Keratinocyte (primary cell): ENCODE measurements around the gene LIX1. TPM values are rescaled to one million over a fixed set of nuclear protein-coding genes. Genes with fewer than 3 reads are reported as not detected.

Experiments
- DNase-seq: peaks from one replicate; pipeline ENCODE4 v3.0.0-alpha.2; 2011; ENCODE audit warnings: low read depth, missing footprints, low spot score
- FAIRE-seq: peaks from 2 replicates; lab custom pipeline; 2011; peaks lifted over from hg19 to GRCh38; lab: Jason Lieb, UNC
- H2AFZ ChIP-seq: 2 replicates; pipeline ENCODE4 v1.6.0; 2012; ENCODE audit warnings: low read length, control low read depth, inconsistent platforms; ENCODE audit not compliant: control insufficient read depth
- H3K27ac ChIP-seq: 2 replicates; pipeline ENCODE4 v1.5.1; 2011; ENCODE audit warnings: low read length; ENCODE audit not compliant: control insufficient read depth, insufficient read depth
- H3K27me3 ChIP-seq: 3 replicates; pipeline ENCODE4 v1.6.0; 2011; ENCODE audit warnings: low read length; ENCODE audit not compliant: control insufficient read depth, insufficient read depth; ENCODE audit errors: extremely low read depth
- H3K36me3 ChIP-seq, 2 experiments: 2 replicates in 1 of 2; 3 replicates in 1 of 2; pipeline ENCODE4 v1.5.1; 2011; ENCODE audit warnings: low read length in 2 of 2, mild to moderate bottlenecking in 1 of 2; ENCODE audit not compliant: control insufficient read depth in 2 of 2, insufficient read depth in 2 of 2; ENCODE audit errors: extremely low read depth in 1 of 2
- H3K4me1 ChIP-seq: 3 replicates; pipeline ENCODE4 v1.5.1; 2011; ENCODE audit warnings: low read length; ENCODE audit not compliant: control insufficient read depth, insufficient read depth; ENCODE audit errors: extremely low read depth
- H3K4me2 ChIP-seq: 3 replicates; pipeline ENCODE4 v1.6.0; 2011; ENCODE audit warnings: low read depth, low read length; ENCODE audit not compliant: control insufficient read depth, insufficient read depth; ENCODE audit errors: extremely low read depth
- H3K4me3 ChIP-seq, 3 experiments: fragments of 200-600 bp in 1 of 3; sonication (generic) in 1 of 3; 2 replicates in 2 of 3; 3 replicates in 1 of 3; pipeline ENCODE4 v1.5.1; 2011 to 2016; ENCODE audit warnings: low read length in 3 of 3, mild to moderate bottlenecking in 3 of 3, control low read depth in 2 of 3, inconsistent platforms in 1 of 3, low read depth in 1 of 3, mixed read lengths in 1 of 3, mixed run types in 1 of 3, moderate library complexity in 1 of 3; ENCODE audit not compliant: control insufficient read depth in 2 of 3, insufficient read depth in 2 of 3; ENCODE audit errors: extremely low read depth in 1 of 3
- H3K79me2 ChIP-seq: 2 replicates; pipeline ENCODE4 v1.6.0; 2012; ENCODE audit warnings: low read length; ENCODE audit not compliant: control insufficient read depth, insufficient read depth
- H3K9ac ChIP-seq: 3 replicates; pipeline ENCODE4 v1.6.0; 2011; ENCODE audit warnings: low read length; ENCODE audit not compliant: control insufficient read depth, insufficient read depth; ENCODE audit errors: extremely low read depth
- H3K9me1 ChIP-seq: 3 replicates; pipeline ENCODE4 v1.6.0; 2011; ENCODE audit warnings: low read length; ENCODE audit not compliant: control insufficient read depth, insufficient read depth; ENCODE audit errors: extremely low read depth
- H3K9me3 ChIP-seq: 2 replicates; pipeline ENCODE4 v1.5.1; 2012; ENCODE audit warnings: low read depth, low read length; ENCODE audit not compliant: control insufficient read depth
- H4K20me1 ChIP-seq: 3 replicates; pipeline ENCODE4 v1.6.0; 2011; ENCODE audit warnings: low read length; ENCODE audit not compliant: control insufficient read depth, insufficient read depth; ENCODE audit errors: extremely low read depth
- EZH2 ChIP-seq: IDR thresholded peaks from one replicate; pipeline ENCODE4 v1.6.1; 2012; ENCODE audit warnings: inconsistent platforms, mild to moderate bottlenecking, low read length, moderate library complexity
- dilution Hi-C: fragments of 300-500 bp; cut with MboI; formaldehyde crosslinking; loops from one replicate; pipeline ENCODE4 v1.7.0; 2020; ENCODE audit warnings: low sequenced_read_pairs; ENCODE audit not compliant: extremely low pct_ligation_motif_present
- polyA plus RNA-seq, 5 experiments: library from polyadenylated mRNA; depleted of rRNA in 3 of 5; stranded (reverse) in 3 of 5; stranded (forward) in 1 of 5; unstranded in 1 of 5; fragments of >200 nt; gene quantifications; 1 replicate in 1 of 5; 2 replicates in 3 of 5; 3 replicates in 1 of 5; pipeline versions ENCODE4 v1.2.1 to v1.2.3, GENCODE V29; 2011 to 2012; ENCODE audit warnings: missing spikeins in 2 of 5, low read depth in 1 of 5, low replicate concordance in 1 of 5
- TF ChIP-seq, protein P1 (sequence below), 3 experiments: IDR thresholded peaks in 1 of 3; conservative IDR thresholded peaks in 1 of 3; optimal IDR thresholded peaks in 1 of 3; 2 replicates in 2 of 3; 3 replicates in 1 of 3; pipeline versions ENCODE3 to v1.5.1; 2011; ENCODE audit warnings: low read length in 3 of 3, mild to moderate bottlenecking in 3 of 3, moderate library complexity in 2 of 3, control low read depth in 1 of 3, inconsistent platforms in 1 of 3; ENCODE audit not compliant: insufficient read depth in 2 of 3; ENCODE audit errors: extremely low read depth in 1 of 3

Gene LIX1
- polyA plus RNA-seq, 1 donor (not counting 4 experiments of a cell fraction or from before 2014, with no cell fraction given), result not detected

GRCh38 chr5:97115932-97116331 is 26.5 kb downstream of the LIX1 start:
- H3K4me2 ChIP-seq, result no peak overlapping the region
- dilution Hi-C loops, result no loop called here
- H3K9ac ChIP-seq, result no peak overlapping the region
- H3K27ac ChIP-seq, result no peak overlapping the region
- DNase-seq (no peak), FAIRE-seq (no peak)
- no peaks in the 10 kb centered on the region for H3K27me3 ChIP-seq
- no peaks in the 10 kb centered on the region for H3K4me1 ChIP-seq
- H3K9me3 ChIP-seq, result no peaks in the 10 kb centered on the region
- no peaks in the 10 kb centered on the region for H3K9me1 ChIP-seq
- H2AFZ ChIP-seq, result no peak overlapping the region
- H3K4me3 ChIP-seq, result no peak overlapping the region
- H4K20me1 ChIP-seq, result no peaks in the 10 kb centered on the region
- no peaks in the 10 kb centered on the region for H3K36me3 ChIP-seq
- TF ChIP-seq EZH2, result no peak
- TF ChIP-seq, protein P1, sequence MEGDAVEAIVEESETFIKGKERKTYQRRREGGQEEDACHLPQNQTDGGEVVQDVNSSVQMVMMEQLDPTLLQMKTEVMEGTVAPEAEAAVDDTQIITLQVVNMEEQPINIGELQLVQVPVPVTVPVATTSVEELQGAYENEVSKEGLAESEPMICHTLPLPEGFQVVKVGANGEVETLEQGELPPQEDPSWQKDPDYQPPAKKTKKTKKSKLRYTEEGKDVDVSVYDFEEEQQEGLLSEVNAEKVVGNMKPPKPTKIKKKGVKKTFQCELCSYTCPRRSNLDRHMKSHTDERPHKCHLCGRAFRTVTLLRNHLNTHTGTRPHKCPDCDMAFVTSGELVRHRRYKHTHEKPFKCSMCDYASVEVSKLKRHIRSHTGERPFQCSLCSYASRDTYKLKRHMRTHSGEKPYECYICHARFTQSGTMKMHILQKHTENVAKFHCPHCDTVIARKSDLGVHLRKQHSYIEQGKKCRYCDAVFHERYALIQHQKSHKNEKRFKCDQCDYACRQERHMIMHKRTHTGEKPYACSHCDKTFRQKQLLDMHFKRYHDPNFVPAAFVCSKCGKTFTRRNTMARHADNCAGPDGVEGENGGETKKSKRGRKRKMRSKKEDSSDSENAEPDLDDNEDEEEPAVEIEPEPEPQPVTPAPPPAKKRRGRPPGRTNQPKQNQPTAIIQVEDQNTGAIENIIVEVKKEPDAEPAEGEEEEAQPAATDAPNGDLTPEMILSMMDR (optimal IDR thresholded peaks at IDR 0.05 in 1 of 3, IDR thresholded peaks at IDR 0.05 in 1 of 3, conservative IDR thresholded peaks at IDR 0.05 in 1 of 3; ENCODE audit: extremely low read depth in 1 of 3, insufficient read depth in 2 of 3, low read length in 3 of 3), result no peak
- no peaks in the 10 kb centered on the region for H3K79me2 ChIP-seq

DNA sequence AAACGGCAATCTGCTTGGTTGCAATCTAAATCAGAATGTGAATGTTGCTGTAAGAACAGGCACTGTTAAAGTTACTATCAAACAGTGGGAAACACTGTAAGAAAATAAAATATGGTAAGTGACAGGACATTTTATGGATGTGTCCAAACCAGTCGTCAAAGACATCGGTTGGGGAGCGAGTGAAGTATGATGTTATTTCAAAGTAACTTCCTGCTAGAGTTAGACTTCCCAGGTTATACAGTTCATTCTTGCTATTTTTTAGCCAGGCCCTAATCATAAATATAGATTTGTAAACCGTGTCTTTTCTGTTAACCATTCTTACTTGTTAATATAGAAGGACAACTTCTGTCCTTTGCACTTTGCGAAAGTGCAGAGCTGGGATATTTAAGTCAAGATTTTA is 30.2 kb downstream of the LIX1 start:
- Histone ChIP-seq H3K36me3 (no peaks in the 10 kb centered on the region), H2AFZ (no peak overlapping the region), H3K9ac (no peak overlapping the region), H3K27me3 (no peaks in the 10 kb centered on the region), H3K4me3 (no peak overlapping the region), H3K4me2 (no peak overlapping the region), H3K27ac (no peak overlapping the region), H3K79me2 (no peaks in the 10 kb centered on the region), H4K20me1 (no peaks in the 10 kb centered on the region), H3K4me1 (no peaks in the 10 kb centered on the region), H3K9me3 (no peaks in the 10 kb centered on the region), H3K9me1 (no peaks in the 10 kb centered on the region)
- dilution Hi-C loops, result no loop called here
- no peak for TF ChIP-seq EZH2
- TF ChIP-seq, protein P1 (optimal IDR thresholded peaks at IDR 0.05 in 1 of 3, IDR thresholded peaks at IDR 0.05 in 1 of 3, conservative IDR thresholded peaks at IDR 0.05 in 1 of 3; ENCODE audit: extremely low read depth in 1 of 3, insufficient read depth in 2 of 3, low read length in 3 of 3), result no peak
- FAIRE-seq, result no peak
- DNase-seq, result no peak
